ENCODE measurements around the gene MDFIC2. TPM values are rescaled to one million over a fixed set of nuclear protein-coding genes. Genes with fewer than 3 reads are reported as not detected.

Gene MDFIC2
- total and polyA plus RNA-seq, 2 experiments from 2014 or later, result not detected

- Histone ChIP-seq H3K4me3 (no peak overlapping the region), H3K9me3 (ENCODE audit: low read depth) (no peaks in the 10 kb centered on the region), H3K27ac (no peak overlapping the region), H3K4me1 (ENCODE audit: low read depth) (no peaks in the 10 kb centered on the region), H3K36me3 (no peaks in the 10 kb centered on the region), H3K27me3 (no peaks in the 10 kb centered on the region)
- TF ChIP-seq CTCF (IDR thresholded peaks at IDR 0.05; ENCODE audit: low read depth, low read length), result no peak
- no peak for DNase-seq (ENCODE audit: low read depth in 1 of 2, low spot score in 1 of 2)
These were observed 155.6 kb downstream of the MDFIC2 start for GRCh38 chr3:70156808-70157207.

GRCh38 chr3:70150599-70150998 is 161.8 kb downstream of the MDFIC2 start:
- Histone ChIP-seq H3K4me1 (ENCODE audit: low read depth) (no peaks in the 10 kb centered on the region), H3K9me3 (ENCODE audit: low read depth) (no peaks in the 10 kb centered on the region), H3K36me3 (no peaks in the 10 kb centered on the region), H3K27ac (no peak overlapping the region), H3K27me3 (no peaks in the 10 kb centered on the region), H3K4me3 (no peak overlapping the region)
- DNase-seq (ENCODE audit: low read depth in 1 of 2, low spot score in 1 of 2), result no peak
- no peak for TF ChIP-seq CTCF (IDR thresholded peaks at IDR 0.05; ENCODE audit: low read depth, low read length)

GRCh38 chr3:70149714-70150400 is 162.6 kb downstream of the MDFIC2 start:
- no peaks in the 10 kb centered on the region for H3K27me3 ChIP-seq
- no peaks in the 10 kb centered on the region for H3K4me1 ChIP-seq (ENCODE audit: low read depth)
- no peak for DNase-seq (ENCODE audit: low read depth in 1 of 2, low spot score in 1 of 2)
- H3K36me3 ChIP-seq, result no peaks in the 10 kb centered on the region
- H3K9me3 ChIP-seq (ENCODE audit: low read depth), result no peaks in the 10 kb centered on the region
- no peak overlapping the region for H3K27ac ChIP-seq
- H3K4me3 ChIP-seq, result no peak overlapping the region
- no peak for TF ChIP-seq CTCF (IDR thresholded peaks at IDR 0.05; ENCODE audit: low read depth, low read length)
